Fibroblast of the aortic adventitia (primary cell): ENCODE data around the gene CSRNP3. TPM values are rescaled to one million over a fixed set of nuclear protein-coding genes. Genes with fewer than 3 reads are reported as not detected.
A peak's percentile ranks its signal among the peaks of the same experiment; 100 is the strongest.

Source experiments
- DNase-seq: peaks from one replicate; pipeline ENCODE4 v3.0.0-alpha.2; 2010; ENCODE audit warnings: low read depth
- H3K4me3 ChIP-seq: 2 replicates; pipeline ENCODE4 v1.5.1; 2011; ENCODE audit warnings: low read depth, mild to moderate bottlenecking, control low read depth, low read length, moderate library complexity
- CTCF ChIP-seq: IDR thresholded peaks from 2 replicates; pipeline ENCODE4 v1.5.1; 2011; ENCODE audit warnings: mild to moderate bottlenecking, low read length, control low read depth, inconsistent platforms; ENCODE audit not compliant: insufficient read depth
- total RNA-seq: library from RNA; depleted of rRNA; stranded (reverse); fragments of >200 nt; gene quantifications from 2 replicates; pipeline ENCODE4 v1.2.3, GENCODE V29; 2012; ENCODE audit warnings: low replicate concordance

The CSRNP3 gene
- total RNA-seq, 1 donor: 2.3 TPM

- TF ChIP-seq CTCF: no peak
- H3K4me3 ChIP-seq: no peak overlapping the region
- DNase-seq: no peak
These were observed 228.4 kb downstream of the CSRNP3 start for GRCh38 chr2:165697748-165698443.

GRCh38 chr2:165698444-165698884, 229.0 kb downstream of the CSRNP3 start:
- TF ChIP-seq CTCF: peak; percentile 67
- peak; percentile 58 for DNase-seq
- no peak overlapping the region for H3K4me3 ChIP-seq

- H3K4me3 ChIP-seq: no peak overlapping the region
- no peak for TF ChIP-seq CTCF
- DNase-seq: no peak
These were observed 230.4 kb downstream of the CSRNP3 start for GRCh38 chr2:165699946-165700345.

GRCh38 chr2:165700531-165700930, 231.0 kb downstream of the CSRNP3 start:
- no peak for TF ChIP-seq CTCF
- DNase-seq: no peak
- no peak overlapping the region for H3K4me3 ChIP-seq

- no peak for DNase-seq
- TF ChIP-seq CTCF: no peak
- H3K4me3 ChIP-seq: no peak overlapping the region
These were observed 231.6 kb downstream of the CSRNP3 start for GRCh38 chr2:165701147-165701546.

GRCh38 chr2:165706960-165707487, 237.5 kb downstream of the CSRNP3 start:
- TF ChIP-seq CTCF: no peak
- no peak overlapping the region for H3K4me3 ChIP-seq
- no peak for DNase-seq
